CD8-positive, alpha-beta memory T cell (primary cell): ENCODE results near the gene RBM20. TPM values are rescaled to one million over a fixed set of nuclear protein-coding genes. Genes with fewer than 3 reads are reported as not detected.
A peak's percentile ranks its signal among the peaks of the same experiment; 100 is the strongest.

Source experiments
- CTCF ChIA-PET: fragments of 350-600 bp; sonication (Branson Sonifier 250); formaldehyde crosslinking; loops from one replicate; lab custom pipeline; 2021; ENCODE audit warnings: antibody characterized with exemption; lab: Charles Lee
- POLR2A ChIA-PET: fragments of 350-600 bp; sonication (Branson Sonifier 250); formaldehyde crosslinking; loops from one replicate; lab custom pipeline; 2021; ENCODE audit warnings: antibody characterized with exemption; lab: Charles Lee
- DNase-seq, 5 donors: peaks; one replicate each; pipeline versions ENCODE4 v3.0.0 to v3.0.0-alpha.2; 2020 to 2022; ENCODE audit warnings: mixed read lengths in 1 of 5
- H3K27ac ChIP-seq: one replicate; pipeline ENCODE4 v1.7.0; 2013; ENCODE audit warnings: low read depth, mild to moderate bottlenecking, low read length, moderate library complexity
- H3K27me3 ChIP-seq: 2 replicates; pipeline ENCODE4 v1.7.0; 2013; ENCODE audit warnings: low read length, mild to moderate bottlenecking; ENCODE audit not compliant: insufficient read depth, poor library complexity, severe bottlenecking
- H3K36me3 ChIP-seq: 2 replicates; pipeline ENCODE4 v1.7.0; 2013; ENCODE audit warnings: mild to moderate bottlenecking, low read length, moderate library complexity; ENCODE audit not compliant: insufficient read depth
- H3K4me1 ChIP-seq: 2 replicates; pipeline ENCODE4 v1.7.0; 2013; ENCODE audit warnings: mild to moderate bottlenecking, low read length, moderate library complexity; ENCODE audit not compliant: insufficient read depth
- H3K4me3 ChIP-seq: 2 replicates; pipeline ENCODE4 v1.7.0; 2013; ENCODE audit warnings: mild to moderate bottlenecking, low read length
- H3K9me3 ChIP-seq: 2 replicates; pipeline ENCODE4 v1.7.0; 2013; ENCODE audit warnings: mild to moderate bottlenecking, low read length
- H3K27ac Mint-ChIP-seq, 8 donors: one replicate each; pipeline ENCODE4 v1.8.0; 2020 to 2021; ENCODE audit warnings: mixed read lengths in 8 of 8, mild to moderate bottlenecking in 6 of 8, inconsistent platforms in 3 of 8, moderate library complexity in 3 of 8
- H3K27me3 Mint-ChIP-seq, 2 donors: one replicate each; pipeline ENCODE4 v1.8.0; 2020 to 2021; ENCODE audit warnings: mixed read lengths in 2 of 2, mild to moderate bottlenecking in 1 of 2, moderate library complexity in 1 of 2
- H3K36me3 Mint-ChIP-seq, 3 donors: one replicate each; pipeline ENCODE4 v1.8.0; 2020 to 2021; ENCODE audit warnings: mixed read lengths in 3 of 3, inconsistent platforms in 1 of 3, mild to moderate bottlenecking in 1 of 3
- H3K4me1 Mint-ChIP-seq, 3 donors: one replicate each; pipeline ENCODE4 v1.8.0; 2020 to 2021; ENCODE audit warnings: mixed read lengths in 3 of 3, inconsistent platforms in 1 of 3, mild to moderate bottlenecking in 1 of 3
- H3K4me3 Mint-ChIP-seq, 7 donors: one replicate each; pipeline ENCODE4 v1.8.0; 2020 to 2021; ENCODE audit warnings: mixed read lengths in 7 of 7, mild to moderate bottlenecking in 6 of 7, moderate library complexity in 4 of 7, inconsistent platforms in 2 of 7
- H3K9me3 Mint-ChIP-seq, 5 donors: one replicate each; pipeline ENCODE4 v1.8.0; 2020 to 2022; ENCODE audit warnings: mixed read lengths in 5 of 5, mild to moderate bottlenecking in 3 of 5, moderate library complexity in 2 of 5, inconsistent platforms in 1 of 5
- polyA plus RNA-seq: library from polyadenylated mRNA; unstranded; fragments of 300-500 nt; fragmentation: Illumina TruSeq; gene quantifications from one replicate; pipeline ENCODE4 v1.2.3, GENCODE V29; 2021
- total RNA-seq, 2 experiments: library from RNA; stranded (reverse); gene quantifications; one replicate each; pipeline ENCODE4 v1.2.3, GENCODE V29; 2021

RBM20 gene
- total and polyA plus RNA-seq, 3 experiments from 2014 or later: 0.07 to 0.09 TPM; not detected in 1

DNA sequence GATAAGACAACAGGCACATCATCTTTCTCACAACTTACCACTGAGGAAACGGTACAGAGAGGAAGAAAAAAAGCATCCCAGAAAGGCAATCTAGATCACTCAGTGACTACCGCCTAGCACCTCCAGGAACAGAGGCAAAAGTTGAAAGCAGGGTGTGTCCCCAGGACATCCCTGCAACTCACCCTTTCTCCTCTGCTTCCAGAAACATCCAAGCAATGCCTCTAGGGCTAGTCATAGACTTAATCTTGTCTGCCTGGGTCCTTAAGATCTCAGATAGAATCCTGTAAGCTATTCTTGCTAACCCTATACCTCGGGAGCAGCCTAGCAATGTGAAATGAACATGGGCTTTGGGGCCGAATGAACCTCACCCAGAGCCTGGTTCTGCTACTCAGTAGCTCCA is 208.8 kb downstream of the RBM20 start:
- Histone ChIP-seq H3K27ac (no peak overlapping the region), H3K9me3 (no peaks in the 10 kb centered on the region), H3K4me3 (no peak overlapping the region), H3K36me3 (no peaks in the 10 kb centered on the region), H3K4me1 (peaks cover 81% of the 10 kb centered on the region), H3K27me3 (no peaks in the 10 kb centered on the region)
- H3K9me3 Mint-ChIP-seq: no peaks in the 10 kb centered on the region
- H3K4me3 Mint-ChIP-seq: peak overlapping the region; percentile 3 to 72 (median 57)
- H3K36me3 Mint-ChIP-seq: no peaks in the 10 kb centered on the region
- ChIA-PET POLR2A (interaction anchor here (0.8 to 1.9 kb wide), 4 partner anchors 11 to 20 kb away, joined by 3 to 7 read pairs (median 6); no protein-coding TSS in a partner anchor), CTCF (interaction anchor here (0.7 to 2.3 kb wide), 7 partner anchors 10 to 50 kb away, joined by 3 to 6 read pairs (median 4); no protein-coding TSS in a partner anchor)
- H3K27ac Mint-ChIP-seq: peak overlapping the region; percentile 14 to 87 (median 72)
- H3K27me3 Mint-ChIP-seq: no peaks in the 10 kb centered on the region
- peaks cover 84 to 90% (median 89%) of the 10 kb centered on the region in 3 donors for H3K4me1 Mint-ChIP-seq
- no peak for DNase-seq

GRCh38 chr10:110853921-110854605 is 209.9 kb downstream of the RBM20 start:
- CTCF ChIA-PET: interaction anchor here (1.0 to 1.7 kb wide), 2 partner anchors 19 to 50 kb away, joined by 4 read pairs; no protein-coding TSS in a partner anchor
- Mint-ChIP-seq H3K4me1 (peaks cover 85 to 90% (median 90%) of the 10 kb centered on the region in 3 donors), H3K27ac (peak overlapping the region in 7 of 8 donors; percentile 4 to 88 (median 75)), H3K27me3 (no peaks in the 10 kb centered on the region), H3K9me3 (no peaks in the 10 kb centered on the region), H3K4me3 (peak overlapping the region in 6 of 7 donors; percentile 1 to 49 (median 30)), H3K36me3 (no peaks in the 10 kb centered on the region)
- Histone ChIP-seq H3K36me3 (no peaks in the 10 kb centered on the region), H3K9me3 (no peaks in the 10 kb centered on the region), H3K4me1 (peaks cover 86% of the 10 kb centered on the region), H3K4me3 (no peak overlapping the region), H3K27me3 (no peaks in the 10 kb centered on the region), H3K27ac (no peak overlapping the region)
- POLR2A ChIA-PET: interaction anchor here (0.5 kb wide), 1 partner anchor 58 kb away, joined by 5 read pairs; no protein-coding TSS in a partner anchor
- DNase-seq: no peak

- Mint-ChIP-seq H3K4me1 (peaks cover 86 to 91% (median 90%) of the 10 kb centered on the region in 3 donors), H3K36me3 (peaks cover 0 to 1% (median 0%) of the 10 kb centered on the region in 3 donors), H3K27me3 (no peaks in the 10 kb centered on the region), H3K27ac (peak overlapping the region; percentile 82 to 98 (median 90)), H3K9me3 (no peaks in the 10 kb centered on the region), H3K4me3 (peak overlapping the region; percentile 37 to 79 (median 57))
- DNase-seq: peak in 1 of 5 donors; percentile 24
- Histone ChIP-seq H3K9me3 (no peaks in the 10 kb centered on the region), H3K36me3 (no peaks in the 10 kb centered on the region), H3K4me1 (peaks cover 90% of the 10 kb centered on the region), H3K27me3 (no peaks in the 10 kb centered on the region), H3K27ac (no peak overlapping the region), H3K4me3 (peak overlapping the region; percentile 23)
- POLR2A ChIA-PET: interaction anchor here (1.0 to 5.3 kb wide), 3 partner anchors 15 to 54 kb away, joined by 3 to 54 read pairs (median 8); partner anchors contain the start of gene PDCD4
- CTCF ChIA-PET: interaction anchor here (0.9 to 2.2 kb wide), 12 partner anchors 7 to 111 kb away, joined by 3 to 11 read pairs (median 5); partner anchors contain the start of gene PDCD4
These were observed 213.4 kb downstream of the RBM20 start for GRCh38 chr10:110857265-110858171.

- Mint-ChIP-seq H3K4me1 (peaks cover 86 to 91% (median 90%) of the 10 kb centered on the region in 3 donors), H3K27ac (peak overlapping the region; percentile 82 to 98 (median 90)), H3K36me3 (peaks cover 0 to 1% (median 0%) of the 10 kb centered on the region in 3 donors), H3K4me3 (peak overlapping the region; percentile 15 to 79 (median 47)), H3K9me3 (no peaks in the 10 kb centered on the region), H3K27me3 (no peaks in the 10 kb centered on the region)
- Histone ChIP-seq H3K9me3 (no peaks in the 10 kb centered on the region), H3K36me3 (no peaks in the 10 kb centered on the region), H3K4me3 (no peak overlapping the region), H3K4me1 (peaks cover 90% of the 10 kb centered on the region), H3K27ac (no peak overlapping the region), H3K27me3 (no peaks in the 10 kb centered on the region)
- POLR2A ChIA-PET: interaction anchor here (0.6 to 5.3 kb wide), 3 partner anchors 14 to 617 kb away, joined by 3 to 54 read pairs (median 7); partner anchors contain the start of gene PDCD4
- CTCF ChIA-PET: interaction anchor here (0.6 to 3.8 kb wide), 11 partner anchors 8 to 112 kb away, joined by 3 to 22 read pairs (median 6); partner anchors contain the start of gene PDCD4
- no peak for DNase-seq
These were observed 214.3 kb downstream of the RBM20 start for GRCh38 chr10:110858297-110858934.

DNA sequence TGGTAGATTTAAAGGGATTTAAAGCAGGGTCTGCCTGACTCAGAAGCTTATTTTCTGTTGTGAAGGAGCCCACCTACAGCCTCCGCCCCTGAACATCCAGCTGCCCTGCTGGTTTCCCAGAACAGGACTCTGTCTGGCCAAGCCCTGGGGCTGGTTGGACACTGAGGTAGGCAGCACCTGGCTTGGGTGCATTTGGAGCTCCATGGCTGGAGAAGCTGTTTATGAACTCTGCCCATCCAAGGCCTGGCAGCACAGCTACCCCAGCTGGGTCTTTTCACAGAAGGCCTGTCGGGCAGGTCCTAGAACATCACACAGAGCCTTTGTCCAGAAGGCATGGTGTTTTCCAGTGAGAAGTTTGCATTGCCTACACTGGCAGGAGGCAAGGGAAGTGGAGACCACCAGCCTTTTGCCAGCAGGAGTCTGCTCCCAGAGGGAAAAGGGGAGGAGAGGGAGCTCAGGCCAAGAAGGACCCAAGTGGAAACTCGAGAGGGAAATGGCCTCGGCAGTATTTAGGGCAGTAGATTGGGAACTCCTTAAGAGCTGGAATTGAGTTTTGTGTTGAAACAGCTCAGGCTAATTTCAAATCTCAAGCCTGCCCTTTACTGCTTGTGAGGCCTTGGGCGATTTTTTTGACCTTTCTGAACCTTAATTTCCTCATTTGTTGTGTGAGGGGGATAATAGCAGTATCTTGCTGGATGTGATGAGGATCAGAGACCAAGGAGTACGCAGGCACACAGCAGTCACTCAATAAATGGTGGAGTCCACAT is 215.3 kb downstream of the RBM20 start:
- peaks cover 86 to 91% (median 90%) of the 10 kb centered on the region in 3 donors for H3K4me1 Mint-ChIP-seq
- H3K36me3 Mint-ChIP-seq: peaks cover 0 to 1% (median 0%) of the 10 kb centered on the region in 3 donors
- peak overlapping the region; percentile 89 to 99 (median 97) for H3K27ac Mint-ChIP-seq
- H3K27me3 ChIP-seq: no peaks in the 10 kb centered on the region
- peaks cover 90% of the 10 kb centered on the region for H3K4me1 ChIP-seq
- no peak for DNase-seq
- ChIA-PET POLR2A (interaction anchor here (0.5 to 5.3 kb wide), 3 partner anchors 13 to 651 kb away, joined by 3 to 54 read pairs (median 7); partner anchors contain the start of gene PDCD4), CTCF (interaction anchor here (0.6 to 3.8 kb wide), 8 partner anchors 9 to 113 kb away, joined by 3 to 22 read pairs (median 4); partner anchors contain the start of gene PDCD4)
- H3K36me3 ChIP-seq: no peaks in the 10 kb centered on the region
- peak overlapping the region; percentile 26 for H3K27ac ChIP-seq
- H3K9me3 ChIP-seq: no peaks in the 10 kb centered on the region
- H3K4me3 Mint-ChIP-seq: peak overlapping the region; percentile 13 to 79 (median 65)
- H3K4me3 ChIP-seq: peak overlapping the region; percentile 5
- no peaks in the 10 kb centered on the region for H3K9me3 Mint-ChIP-seq
- H3K27me3 Mint-ChIP-seq: no peaks in the 10 kb centered on the region

- Histone ChIP-seq H3K4me3 (peak overlapping the region; percentile 5), H3K36me3 (no peaks in the 10 kb centered on the region), H3K27ac (peak overlapping the region; percentile 26), H3K4me1 (peaks cover 89% of the 10 kb centered on the region), H3K9me3 (no peaks in the 10 kb centered on the region), H3K27me3 (no peaks in the 10 kb centered on the region)
- H3K9me3 Mint-ChIP-seq: no peaks in the 10 kb centered on the region
- ChIA-PET POLR2A (interaction anchor here (0.5 to 5.3 kb wide), 4 partner anchors 10 to 652 kb away, joined by 3 to 54 read pairs (median 3); partner anchors contain the start of gene PDCD4), CTCF (interaction anchor here (1.0 to 3.8 kb wide), 6 partner anchors 10 to 57 kb away, joined by 3 to 22 read pairs (median 4); partner anchors contain the start of gene PDCD4)
- no peak for DNase-seq
- peak overlapping the region; percentile 89 to 99 (median 97) for H3K27ac Mint-ChIP-seq
- no peaks in the 10 kb centered on the region for H3K27me3 Mint-ChIP-seq
- peak overlapping the region; percentile 10 to 78 (median 65) for H3K4me3 Mint-ChIP-seq
- H3K36me3 Mint-ChIP-seq: peaks cover 0 to 2% (median 0%) of the 10 kb centered on the region in 3 donors
- peaks cover 87 to 91% (median 90%) of the 10 kb centered on the region in 3 donors for H3K4me1 Mint-ChIP-seq
These were observed 215.8 kb downstream of the RBM20 start for GRCh38 chr10:110859973-110860376.
